Neural cell (in vitro differentiated cells): ENCODE results near the gene TMEM44. TPM values are rescaled to one million over a fixed set of nuclear protein-coding genes. Genes with fewer than 3 reads are reported as not detected.

Experiments
- H2AFZ ChIP-seq: fragments of 200-600, 300-800 bp; sonication (generic), shearing (Covaris generic); 2 replicates; pipeline ENCODE4 v1.6.0; 2014; ENCODE audit warnings: low read depth, mild to moderate bottlenecking, antibody characterized with exemption, low read length, moderate library complexity
- H3F3A ChIP-seq: fragments of 200-600 bp; shearing (Covaris generic); 2 replicates; pipeline ENCODE4 v1.6.1; 2016; ENCODE audit warnings: mild to moderate bottlenecking, moderate library complexity, mixed read lengths, antibody characterized with exemption, low read length; ENCODE audit not compliant: insufficient read depth, poor library complexity, severe bottlenecking
- H3K27ac ChIP-seq: fragments of 200-600, 300-800 bp; sonication (generic), shearing (Covaris generic); 2 replicates; pipeline ENCODE4 v1.5.1; 2014; ENCODE audit warnings: mild to moderate bottlenecking, low read length, moderate library complexity
- H3K27me3 ChIP-seq: fragments of 300-800, 200-600 bp; sonication (generic), shearing (Covaris generic); 2 replicates; pipeline ENCODE4 v1.6.0; 2014; ENCODE audit warnings: mild to moderate bottlenecking, low read depth, low read length, moderate library complexity; ENCODE audit not compliant: insufficient read depth
- H3K36me3 ChIP-seq: fragments of 300-800, 200-600 bp; sonication (generic), shearing (Covaris generic); 2 replicates; pipeline ENCODE4 v1.5.1; 2014; ENCODE audit warnings: mild to moderate bottlenecking, antibody characterized with exemption, low read length, moderate library complexity; ENCODE audit not compliant: insufficient read depth
- H3K4me2 ChIP-seq: fragments of 300-800, 200-600 bp; sonication (generic), shearing (Covaris generic); 2 replicates; pipeline ENCODE4 v1.6.0; 2014; ENCODE audit warnings: mild to moderate bottlenecking, low read length
- H3K4me3 ChIP-seq: fragments of 300-800, 200-600 bp; sonication (generic), shearing (Covaris generic); 2 replicates; pipeline ENCODE4 v1.5.1; 2014; ENCODE audit warnings: mild to moderate bottlenecking, low read length, moderate library complexity
- H3K79me2 ChIP-seq: fragments of 200-600 bp; shearing (Covaris generic); replicated peaks from 2 replicates; pipeline ENCODE4 v1.6.0; 2014; ENCODE audit warnings: mild to moderate bottlenecking, low read length, moderate library complexity; ENCODE audit not compliant: insufficient read depth
- H3K9ac ChIP-seq: fragments of 300-800, 200-600 bp; sonication (generic), shearing (Covaris generic); 2 replicates; pipeline ENCODE4 v1.6.1; 2016; ENCODE audit warnings: mild to moderate bottlenecking, low read length, mixed read lengths
- H3K9me2 ChIP-seq: fragments of 200-600 bp; shearing (Covaris generic); 2 replicates; pipeline ENCODE4 v1.6.1; 2016; ENCODE audit warnings: mild to moderate bottlenecking, low read length, mixed read lengths; ENCODE audit not compliant: insufficient read depth
- H3K9me3 ChIP-seq: fragments of 200-600, 300-800 bp; sonication (generic), shearing (Covaris generic); 2 replicates; pipeline ENCODE4 v1.6.1; 2016; ENCODE audit warnings: mild to moderate bottlenecking, mixed run types, low read length, moderate library complexity, mixed read lengths
- H4K20me1 ChIP-seq: fragments of 200-600 bp; shearing (Covaris generic); 2 replicates; pipeline ENCODE4 v1.6.1; 2016; ENCODE audit warnings: mild to moderate bottlenecking, mixed run types; ENCODE audit not compliant: insufficient read depth
- EP300 ChIP-seq: fragments of 450-650 bp; conservative IDR thresholded peaks from 2 replicates; pipeline ENCODE4 v1.6.1; 2014; ENCODE audit warnings: antibody characterized with exemption, mild to moderate bottlenecking, moderate library complexity; ENCODE audit not compliant: poor library complexity, severe bottlenecking
- EZH2 ChIP-seq: fragments of 200-600, 300-800 bp; shearing (Covaris generic), sonication (generic); IDR thresholded peaks from 2 replicates; pipeline ENCODE4 v1.6.1; 2014; ENCODE audit warnings: antibody characterized with exemption, low read length, borderline replicate concordance, mild to moderate bottlenecking; ENCODE audit not compliant: insufficient read depth, poor library complexity, severe bottlenecking
- MXI1 ChIP-seq: fragments of 450-650 bp; conservative IDR thresholded peaks from 2 replicates; pipeline ENCODE4 v1.6.1; 2014; ENCODE audit warnings: antibody characterized with exemption, mild to moderate bottlenecking; ENCODE audit not compliant: poor library complexity, severe bottlenecking
- POLR2AphosphoS5 ChIP-seq: IDR thresholded peaks from 2 replicates; pipeline ENCODE4 v1.6.1; 2012
- RAD21 ChIP-seq: fragments of 450-650 bp; conservative IDR thresholded peaks from 2 replicates; pipeline ENCODE4 v1.6.1; 2014; ENCODE audit warnings: antibody characterized with exemption, mild to moderate bottlenecking, moderate library complexity
- SMC3 ChIP-seq: fragments of 450-650 bp; conservative IDR thresholded peaks from 2 replicates; pipeline ENCODE4 v1.6.1; 2014; ENCODE audit warnings: antibody characterized with exemption, mild to moderate bottlenecking, moderate library complexity; ENCODE audit not compliant: poor library complexity
- TAF1 ChIP-seq: IDR thresholded peaks from 2 replicates; pipeline ENCODE4 v1.6.1; 2012; ENCODE audit warnings: low read depth
- polyA plus RNA-seq: library from polyadenylated mRNA; depleted of rRNA; stranded (reverse); fragments of >200 nt; gene quantifications from 2 replicates; pipeline ENCODE4 v1.2.3, GENCODE V29; 2014
- TF ChIP-seq, protein P1 (sequence below): IDR thresholded peaks from 2 replicates; pipeline ENCODE4 v1.6.1; 2012; ENCODE audit warnings: borderline replicate concordance
- TF ChIP-seq, protein P2 (sequence below): fragments of 450-650 bp; IDR thresholded peaks from 2 replicates; pipeline ENCODE4 v1.5.1; 2014; ENCODE audit warnings: antibody characterized with exemption, mild to moderate bottlenecking, moderate library complexity; ENCODE audit not compliant: poor library complexity, severe bottlenecking

The TMEM44 gene
- polyA plus RNA-seq, 1 donor from 2014 or later, result 40.6 TPM

DNA sequence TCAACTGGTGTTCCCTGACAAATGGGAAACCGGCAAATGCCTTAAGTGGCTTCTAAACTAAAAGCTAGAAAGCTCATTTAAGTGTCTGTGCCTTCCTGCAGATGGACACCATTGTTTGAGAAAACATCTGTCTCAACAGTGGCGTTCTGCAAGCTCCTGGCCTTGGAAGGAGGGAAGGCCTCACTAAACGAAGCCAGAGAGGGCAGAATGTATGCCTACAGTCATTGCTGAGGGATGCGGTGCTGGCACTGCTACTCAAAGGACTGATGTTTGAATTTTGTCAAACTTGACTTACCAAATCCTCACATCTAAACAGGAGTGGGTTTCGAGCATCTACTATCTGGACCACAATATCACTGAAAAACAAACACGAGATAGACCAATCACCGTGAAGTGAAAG, 26.6 kb upstream of the TMEM44 start:
- H3K27me3 ChIP-seq, result no peaks in the 10 kb centered on the region
- H3F3A ChIP-seq, result no peaks in the 10 kb centered on the region
- no peaks in the 10 kb centered on the region for H3K9me3 ChIP-seq
- no peak overlapping the region for H3K4me2 ChIP-seq
- no peaks in the 10 kb centered on the region for H3K79me2 ChIP-seq
- no peaks in the 10 kb centered on the region for H4K20me1 ChIP-seq
- H2AFZ ChIP-seq, result no peak overlapping the region
- TF ChIP-seq, protein P1, sequence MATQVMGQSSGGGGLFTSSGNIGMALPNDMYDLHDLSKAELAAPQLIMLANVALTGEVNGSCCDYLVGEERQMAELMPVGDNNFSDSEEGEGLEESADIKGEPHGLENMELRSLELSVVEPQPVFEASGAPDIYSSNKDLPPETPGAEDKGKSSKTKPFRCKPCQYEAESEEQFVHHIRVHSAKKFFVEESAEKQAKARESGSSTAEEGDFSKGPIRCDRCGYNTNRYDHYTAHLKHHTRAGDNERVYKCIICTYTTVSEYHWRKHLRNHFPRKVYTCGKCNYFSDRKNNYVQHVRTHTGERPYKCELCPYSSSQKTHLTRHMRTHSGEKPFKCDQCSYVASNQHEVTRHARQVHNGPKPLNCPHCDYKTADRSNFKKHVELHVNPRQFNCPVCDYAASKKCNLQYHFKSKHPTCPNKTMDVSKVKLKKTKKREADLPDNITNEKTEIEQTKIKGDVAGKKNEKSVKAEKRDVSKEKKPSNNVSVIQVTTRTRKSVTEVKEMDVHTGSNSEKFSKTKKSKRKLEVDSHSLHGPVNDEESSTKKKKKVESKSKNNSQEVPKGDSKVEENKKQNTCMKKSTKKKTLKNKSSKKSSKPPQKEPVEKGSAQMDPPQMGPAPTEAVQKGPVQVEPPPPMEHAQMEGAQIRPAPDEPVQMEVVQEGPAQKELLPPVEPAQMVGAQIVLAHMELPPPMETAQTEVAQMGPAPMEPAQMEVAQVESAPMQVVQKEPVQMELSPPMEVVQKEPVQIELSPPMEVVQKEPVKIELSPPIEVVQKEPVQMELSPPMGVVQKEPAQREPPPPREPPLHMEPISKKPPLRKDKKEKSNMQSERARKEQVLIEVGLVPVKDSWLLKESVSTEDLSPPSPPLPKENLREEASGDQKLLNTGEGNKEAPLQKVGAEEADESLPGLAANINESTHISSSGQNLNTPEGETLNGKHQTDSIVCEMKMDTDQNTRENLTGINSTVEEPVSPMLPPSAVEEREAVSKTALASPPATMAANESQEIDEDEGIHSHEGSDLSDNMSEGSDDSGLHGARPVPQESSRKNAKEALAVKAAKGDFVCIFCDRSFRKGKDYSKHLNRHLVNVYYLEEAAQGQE, result no peak
- TF ChIP-seq POLR2AphosphoS5, result no peak
- no peak for TF ChIP-seq MXI1
- TF ChIP-seq TAF1, result no peak
- TF ChIP-seq EP300, result no peak
- TF ChIP-seq RAD21, result no peak
- TF ChIP-seq, protein P2, sequence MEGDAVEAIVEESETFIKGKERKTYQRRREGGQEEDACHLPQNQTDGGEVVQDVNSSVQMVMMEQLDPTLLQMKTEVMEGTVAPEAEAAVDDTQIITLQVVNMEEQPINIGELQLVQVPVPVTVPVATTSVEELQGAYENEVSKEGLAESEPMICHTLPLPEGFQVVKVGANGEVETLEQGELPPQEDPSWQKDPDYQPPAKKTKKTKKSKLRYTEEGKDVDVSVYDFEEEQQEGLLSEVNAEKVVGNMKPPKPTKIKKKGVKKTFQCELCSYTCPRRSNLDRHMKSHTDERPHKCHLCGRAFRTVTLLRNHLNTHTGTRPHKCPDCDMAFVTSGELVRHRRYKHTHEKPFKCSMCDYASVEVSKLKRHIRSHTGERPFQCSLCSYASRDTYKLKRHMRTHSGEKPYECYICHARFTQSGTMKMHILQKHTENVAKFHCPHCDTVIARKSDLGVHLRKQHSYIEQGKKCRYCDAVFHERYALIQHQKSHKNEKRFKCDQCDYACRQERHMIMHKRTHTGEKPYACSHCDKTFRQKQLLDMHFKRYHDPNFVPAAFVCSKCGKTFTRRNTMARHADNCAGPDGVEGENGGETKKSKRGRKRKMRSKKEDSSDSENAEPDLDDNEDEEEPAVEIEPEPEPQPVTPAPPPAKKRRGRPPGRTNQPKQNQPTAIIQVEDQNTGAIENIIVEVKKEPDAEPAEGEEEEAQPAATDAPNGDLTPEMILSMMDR, result no peak
- TF ChIP-seq EZH2, result no peak
- no peak for TF ChIP-seq SMC3
- H3K9ac ChIP-seq, result no peak overlapping the region
- H3K4me3 ChIP-seq, result no peak overlapping the region
- H3K36me3 ChIP-seq, result peaks cover 4% of the 10 kb centered on the region
- no peaks in the 10 kb centered on the region for H3K9me2 ChIP-seq
- H3K27ac ChIP-seq, result no peak overlapping the region

DNA sequence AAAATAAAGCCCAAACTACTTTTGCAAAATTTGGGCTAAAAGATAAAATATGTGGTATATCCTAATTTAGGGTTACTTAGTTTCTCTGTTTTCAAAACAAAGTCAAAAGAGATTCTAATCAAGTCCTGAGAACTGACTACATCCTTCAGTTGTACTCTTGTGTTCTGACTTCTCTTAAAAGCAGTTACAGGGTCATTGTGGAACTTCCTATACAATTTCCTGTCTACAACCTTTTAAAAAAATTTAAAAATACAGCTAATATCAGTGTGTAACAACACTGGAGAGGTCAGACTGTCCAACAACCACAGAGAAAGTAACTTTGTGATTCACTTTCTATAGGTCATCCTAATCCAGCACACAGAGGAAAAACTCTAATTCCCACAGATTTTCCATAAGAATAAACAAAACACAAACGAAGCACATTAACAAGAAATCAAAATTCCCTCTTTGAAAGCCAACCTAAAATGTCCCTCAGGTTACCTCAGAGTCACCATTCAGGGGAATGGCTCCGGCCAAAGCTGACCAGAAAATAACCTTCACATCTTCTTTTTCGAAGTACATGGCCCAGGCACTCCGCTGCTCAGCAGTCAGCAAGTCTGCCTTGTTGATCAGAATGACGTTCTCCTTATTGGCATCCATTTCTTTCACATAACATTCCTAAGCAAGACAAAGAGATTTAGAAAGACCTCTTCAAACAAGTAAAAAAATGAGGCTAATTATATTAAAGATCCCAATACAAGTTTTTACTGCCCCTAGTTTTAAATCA, 25.4 kb upstream of the TMEM44 start:
- no peak overlapping the region for H2AFZ ChIP-seq
- H3K79me2 ChIP-seq, result no peaks in the 10 kb centered on the region
- TF ChIP-seq POLR2AphosphoS5, result no peak
- no peaks in the 10 kb centered on the region for H4K20me1 ChIP-seq
- H3K4me3 ChIP-seq, result no peak overlapping the region
- H3K4me2 ChIP-seq, result no peak overlapping the region
- H3F3A ChIP-seq, result no peaks in the 10 kb centered on the region
- no peaks in the 10 kb centered on the region for H3K9me3 ChIP-seq
- no peaks in the 10 kb centered on the region for H3K9me2 ChIP-seq
- no peak overlapping the region for H3K9ac ChIP-seq
- H3K27ac ChIP-seq, result no peak overlapping the region
- no peaks in the 10 kb centered on the region for H3K27me3 ChIP-seq
- peaks cover 4% of the 10 kb centered on the region for H3K36me3 ChIP-seq
